ENCODE results near the gene QSOX1.

- no peak for TF ChIP-seq POLR2AphosphoS5 (IDR thresholded peaks at IDR 0.05; ENCODE audit: borderline replicate concordance, low read depth, low read length)
- TF ChIP-seq FOXP2 (optimal IDR thresholded peaks at IDR 0.05; ENCODE audit: control extremely low read depth, extremely low read length, insufficient read depth), result no peak
- TF ChIP-seq EZH2 (IDR thresholded peaks at IDR 0.05), result no peak
Measured at GRCh38 chr1:180227861-180228647, 73.4 kb downstream of the QSOX1 start.

All from SK-N-MC (cell line).